HepG2 (cell line): ENCODE measurements around the gene EIF4G2. TPM values are rescaled to one million over a fixed set of nuclear protein-coding genes. Genes with fewer than 3 reads are reported as not detected.

ENCODE experiments used
- ATAC-seq: fragments of 200-7000 bp; cut with Tn5 transposase; 3 replicates; pipeline ENCODE4 v1.9.1; 2020; ENCODE audit warnings: mild to moderate bottlenecking, moderate library complexity
- BruUV-seq: library from RNA; stranded (reverse); fragments of 400-500 nt; replicated peaks from 2 replicates; lab custom pipeline; 2021; lab: Mats Ljungman, UMichigan
- CTCF ChIA-PET: fragments of 300-600 bp; formaldehyde crosslinking; extraction: SDS; loops from one replicate; lab custom pipeline; 2021; ENCODE audit warnings: low total read pairs, inconsistent platforms, low intra/inter-chr PET ratio; lab: Yijun Ruan, JAX
- POLR2A ChIA-PET: fragments of 350-600 bp; sonication (Branson Sonifier 250); formaldehyde crosslinking; loops from one replicate; lab custom pipeline; 2020; ENCODE audit warnings: antibody characterized with exemption, inconsistent platforms; lab: Yijun Ruan, JAX
- DNase-seq: peaks from one replicate; pipeline ENCODE4 v3.0.0-alpha.2; 2015; ENCODE audit warnings: low spot score
- FAIRE-seq: peaks from 3 replicates; lab custom pipeline; 2011; peaks lifted over from hg19 to GRCh38; lab: Jason Lieb, UNC
- H2AFZ ChIP-seq: one replicate; pipeline ENCODE4 v1.6.1; 2011; ENCODE audit warnings: low read length, inconsistent platforms
- H3K27ac ChIP-seq: fragments of 300-600 bp; 3 replicates; pipeline ENCODE4 v1.8.0; 2011; ENCODE audit warnings: mixed run types, mild to moderate bottlenecking, mixed read lengths, low read length, inconsistent platforms; ENCODE audit not compliant: insufficient read depth; ENCODE audit errors: extremely low read length
- H3K27me3 ChIP-seq, 2 experiments: fragments of 200-600 bp in 1 of 2; 2 replicates in 1 of 2; 3 replicates in 1 of 2; pipeline versions ENCODE4 v1.6.0 to v1.8.0; 2011; ENCODE audit warnings: low read length in 2 of 2, mild to moderate bottlenecking in 2 of 2, moderate library complexity in 2 of 2, inconsistent platforms in 1 of 2; ENCODE audit not compliant: insufficient read depth in 2 of 2, control insufficient read depth in 1 of 2
- H3K36me3 ChIP-seq, 2 experiments: fragments of 200-600 bp in 1 of 2; replicated peaks in 1 of 2; 2 replicates in 1 of 2; 3 replicates in 1 of 2; pipeline versions ENCODE4 v1.5.1 to v1.8.0; 2011; ENCODE audit warnings: low read length in 2 of 2, inconsistent platforms in 1 of 2; ENCODE audit not compliant: insufficient read depth in 2 of 2, control insufficient read depth in 1 of 2
- H3K4me1 ChIP-seq: 2 replicates; pipeline ENCODE4 v1.5.1; 2012; ENCODE audit warnings: low read length, inconsistent platforms; ENCODE audit not compliant: insufficient read depth
- H3K4me2 ChIP-seq: 2 replicates; pipeline ENCODE4 v1.6.0; 2011; ENCODE audit warnings: low read depth, low read length, inconsistent platforms
- H3K4me3 ChIP-seq, 3 experiments: fragments of 200-600 bp in 1 of 3; sonication (generic), shearing (Covaris generic) in 1 of 3; replicated peaks in 1 of 3; 2 replicates each; pipeline ENCODE4 v1.5.1; 2011 to 2016; ENCODE audit warnings: low read length in 3 of 3, inconsistent platforms in 2 of 3, low read depth in 2 of 3, mild to moderate bottlenecking in 2 of 3, control low read depth in 1 of 3, mixed read lengths in 1 of 3; ENCODE audit not compliant: insufficient read depth in 1 of 3
- H3K79me2 ChIP-seq: one replicate; pipeline ENCODE4 v1.6.1; 2011; ENCODE audit warnings: low read length, inconsistent platforms; ENCODE audit not compliant: insufficient read depth
- H3K9ac ChIP-seq: 2 replicates; pipeline ENCODE4 v1.6.0; 2011; ENCODE audit warnings: mild to moderate bottlenecking, low read depth, low read length, inconsistent platforms; ENCODE audit not compliant: insufficient read depth
- H3K9me3 ChIP-seq: 2 replicates; pipeline ENCODE4 v1.5.1; 2012; ENCODE audit warnings: mild to moderate bottlenecking, low read length
- H4K20me1 ChIP-seq: 2 replicates; pipeline ENCODE4 v1.6.0; 2011; ENCODE audit warnings: inconsistent platforms, mild to moderate bottlenecking, low read length, moderate library complexity; ENCODE audit not compliant: insufficient read depth
- ATAD3A ChIP-seq: sonication (generic); formaldehyde crosslinking; IDR thresholded peaks from 2 replicates; pipeline ENCODE4 v1.4.0; 2020; ENCODE audit warnings: missing genetic modification reagents
- ATF7-NPFF ChIP-seq: sonication (generic); formaldehyde crosslinking; IDR thresholded peaks from 2 replicates; pipeline ENCODE4 v1.8.1; 2023; ENCODE audit warnings: mild to moderate bottlenecking, low read depth, missing genetic modification reagents, moderate library complexity
- BCL6 ChIP-seq: IDR thresholded peaks from 2 replicates; pipeline ENCODE4 v1.6.1; 2016; ENCODE audit warnings: missing genetic modification reagents, missing compliant biosample characterization
- CTCF ChIP-seq: sonication (generic); formaldehyde crosslinking; IDR thresholded peaks from 2 replicates; pipeline ENCODE4 v1.5.0; 2020; ENCODE audit warnings: mild to moderate bottlenecking, missing genetic modification reagents, moderate library complexity
- HOXA9 ChIP-seq: sonication (generic); formaldehyde crosslinking; IDR thresholded peaks from 2 replicates; pipeline ENCODE4 v1.8.1; 2022; ENCODE audit warnings: missing genetic modification reagents, mild to moderate bottlenecking, moderate library complexity, borderline replicate concordance
- MBNL3 ChIP-seq: fragments of 250-450 bp; sonication (Bioruptor Pico); conservative IDR thresholded peaks from 2 replicates; pipeline ENCODE4 v1.8.0; 2022; ENCODE audit warnings: mild to moderate bottlenecking, inconsistent platforms
- ONECUT2 ChIP-seq: sonication (generic); formaldehyde crosslinking; IDR thresholded peaks from 2 replicates; pipeline ENCODE4 v1.4.0; 2020; ENCODE audit warnings: missing genetic modification reagents
- PCBP2 ChIP-seq: fragments of 200-400 bp; formaldehyde crosslinking; optimal IDR thresholded peaks from 2 replicates; pipeline ENCODE3; 2018; ENCODE audit warnings: low read length, low read depth; ENCODE audit not compliant: poor library complexity, severe bottlenecking
- PPARG ChIP-seq: conservative IDR thresholded peaks from 2 replicates; pipeline ENCODE4 v1.6.1; 2016; ENCODE audit warnings: missing biosample characterization, missing genetic modification reagents
- TCF7 ChIP-seq: sonication (generic); IDR thresholded peaks from 2 replicates; pipeline ENCODE4 v1.6.1; 2016; ENCODE audit warnings: antibody characterized with exemption, low read depth
- TFDP1 ChIP-seq: IDR thresholded peaks from 2 replicates; pipeline ENCODE4 v1.6.1; 2016; ENCODE audit warnings: missing compliant biosample characterization, missing genetic modification reagents, borderline replicate concordance
- TOE1 ChIP-seq: sonication (generic); formaldehyde crosslinking; IDR thresholded peaks from 2 replicates; pipeline ENCODE4 v1.4.0; 2020; ENCODE audit warnings: mild to moderate bottlenecking, missing genetic modification reagents
- TRAFD1 ChIP-seq: sonication (generic); formaldehyde crosslinking; IDR thresholded peaks from 2 replicates; pipeline ENCODE4 v1.5.1; 2020; ENCODE audit warnings: missing genetic modification reagents, mild to moderate bottlenecking, borderline replicate concordance
- TRIM24 ChIP-seq: sonication (generic); formaldehyde crosslinking; IDR thresholded peaks from 2 replicates; pipeline ENCODE4 v1.8.0; 2022; ENCODE audit warnings: mild to moderate bottlenecking, missing genetic modification reagents
- ZNF205 ChIP-seq: IDR thresholded peaks from 2 replicates; pipeline ENCODE4 v1.6.1; 2018; ENCODE audit warnings: missing biosample characterization, missing genetic modification reagents
- ZNF720 ChIP-seq: sonication (generic); formaldehyde crosslinking; IDR thresholded peaks from 2 replicates; pipeline ENCODE4 v1.4.0; 2020; ENCODE audit warnings: missing genetic modification reagents
- ZNF772 ChIP-seq: sonication (generic); formaldehyde crosslinking; IDR thresholded peaks from 2 replicates; pipeline ENCODE4 v1.5.0; 2020; ENCODE audit warnings: mild to moderate bottlenecking, missing genetic modification reagents
- ZNF891 ChIP-seq: sonication (generic); formaldehyde crosslinking; IDR thresholded peaks from 2 replicates; pipeline ENCODE4 v1.5.0; 2020; ENCODE audit warnings: mild to moderate bottlenecking, missing genetic modification reagents
- WGBS: methylation state at CpG from one replicate; pipeline ENCODE4 v1.1.6; 2017; ENCODE audit warnings: low lambda C conversion rate; 5-methylcytosine and 5-hydroxymethylcytosine counted together
- in situ Hi-C: cut with HindIII; loops from 2 replicates; pipeline ENCODE4 v1.10.0; 2017; ENCODE audit warnings: low pct_unique_long_range_greater_than_20kb; ENCODE audit not compliant: extremely low pct_ligation_motif_present
- intact Hi-C: fragments of 100-400 bp; cut with micrococcal nuclease; formaldehyde crosslinking; loops from one replicate; pipeline ENCODE4 v1.10.0; 2022; ENCODE audit not compliant: unreplicated experiment
- polyA plus RNA-seq, 8 experiments: library from polyadenylated mRNA; depleted of rRNA in 3 of 8; stranded (reverse) in 7 of 8; unstranded in 1 of 8; fragments of >200 nt; fragmentation: Illumina TruSeq in 4 of 8; extraction: Trizol in 4 of 8; gene quantifications; 2 replicates each; pipeline versions ENCODE4 v1.2.1 to v1.2.3, GENCODE V29; 2011 to 2016; ENCODE audit warnings: low read depth in 4 of 8, missing spikeins in 1 of 8, mixed read lengths in 1 of 8; ENCODE audit not compliant: insufficient read depth in 1 of 8
- total RNA-seq, 5 experiments: library from RNA; depleted of rRNA; stranded (reverse); fragments of >200 nt; fragmentation: Illumina TruSeq; extraction: Trizol; gene quantifications; 2 replicates each; pipeline ENCODE4 v1.2.3, GENCODE V29; 2016; ENCODE audit warnings: low read depth in 1 of 5

Gene EIF4G2
- total and polyA plus RNA-seq, 2 of the 13 experiments (the other 11 are each of a cell fraction or from before 2014, with no cell fraction given), result 362 to 546 TPM

- no peak for TF ChIP-seq ZNF205
- TF ChIP-seq ATF7-NPFF (CRISPR knock-in tag), result no peak
- peak; percentile 72 for TF ChIP-seq CTCF (CRISPR knock-in tag)
- no peak for TF ChIP-seq ZNF720 (CRISPR knock-in tag)
Measured at GRCh38 chr11:10770626-10771254, 38.0 kb downstream of the EIF4G2 start (continued).

- Histone ChIP-seq H3K27ac (no peak overlapping the region), H3K36me3 (peaks cover 10 to 49% of the 10 kb centered on the region in 2 experiments)
- no peak for TF ChIP-seq BCL6 (CRISPR knock-in tag)
- no peak for TF ChIP-seq HOXA9 (CRISPR knock-in tag)
- no peak for TF ChIP-seq ZNF891 (CRISPR knock-in tag)
- no peak for TF ChIP-seq TRAFD1 (CRISPR knock-in tag)
- TF ChIP-seq ONECUT2, result no peak
- TF ChIP-seq MBNL3, result no peak
- no peak for TF ChIP-seq TRIM24 (CRISPR knock-in tag)
- no peak for TF ChIP-seq TCF7
- TF ChIP-seq ZNF772 (CRISPR knock-in tag), result no peak
- TF ChIP-seq PCBP2, result no peak
- TF ChIP-seq TOE1 (CRISPR knock-in tag), result no peak
- TF ChIP-seq PPARG, result no peak
- no peak for TF ChIP-seq ATAD3A
- no peak for TF ChIP-seq TFDP1
- TF ChIP-seq, all 625 proteins: peak for 0
- H4K20me1 ChIP-seq, result no peaks in the 10 kb centered on the region
- no peak overlapping the region for H3K9ac ChIP-seq
- no peaks in the 10 kb centered on the region for H3K27me3 ChIP-seq
- ATAC-seq (no peak), FAIRE-seq (no peak), DNase-seq (no peak)
- no peak overlapping the region for H2AFZ ChIP-seq
- no TSS peak for BruUV-seq
- WGBS, result 98% methylated on average over 12 of the region's 12 CpGs
- intact Hi-C loops (no loop called here), in situ Hi-C loops (no loop called here)
- ChIA-PET CTCF (no interaction called here), POLR2A (no interaction called here)
- H3K79me2 ChIP-seq, result no peaks in the 10 kb centered on the region
- no peaks in the 10 kb centered on the region for H3K9me3 ChIP-seq
- H3K4me1 ChIP-seq, result peaks cover 13% of the 10 kb centered on the region
- H3K4me2 ChIP-seq, result no peak overlapping the region
- H3K4me3 ChIP-seq, result no peak overlapping the region
Measured at GRCh38 chr11:10764412-10764811, 44.3 kb downstream of the EIF4G2 start.
